NCI-H526 treated with DMSO at 0.1 percent for 48 hours (cell line): ENCODE results near the gene KYAT1.

Experiments
- DNase-seq: peaks from one replicate; lab custom pipeline; 2025; lab: John Stamatoyannopoulos, UW

The KYAT1 gene

DNA sequence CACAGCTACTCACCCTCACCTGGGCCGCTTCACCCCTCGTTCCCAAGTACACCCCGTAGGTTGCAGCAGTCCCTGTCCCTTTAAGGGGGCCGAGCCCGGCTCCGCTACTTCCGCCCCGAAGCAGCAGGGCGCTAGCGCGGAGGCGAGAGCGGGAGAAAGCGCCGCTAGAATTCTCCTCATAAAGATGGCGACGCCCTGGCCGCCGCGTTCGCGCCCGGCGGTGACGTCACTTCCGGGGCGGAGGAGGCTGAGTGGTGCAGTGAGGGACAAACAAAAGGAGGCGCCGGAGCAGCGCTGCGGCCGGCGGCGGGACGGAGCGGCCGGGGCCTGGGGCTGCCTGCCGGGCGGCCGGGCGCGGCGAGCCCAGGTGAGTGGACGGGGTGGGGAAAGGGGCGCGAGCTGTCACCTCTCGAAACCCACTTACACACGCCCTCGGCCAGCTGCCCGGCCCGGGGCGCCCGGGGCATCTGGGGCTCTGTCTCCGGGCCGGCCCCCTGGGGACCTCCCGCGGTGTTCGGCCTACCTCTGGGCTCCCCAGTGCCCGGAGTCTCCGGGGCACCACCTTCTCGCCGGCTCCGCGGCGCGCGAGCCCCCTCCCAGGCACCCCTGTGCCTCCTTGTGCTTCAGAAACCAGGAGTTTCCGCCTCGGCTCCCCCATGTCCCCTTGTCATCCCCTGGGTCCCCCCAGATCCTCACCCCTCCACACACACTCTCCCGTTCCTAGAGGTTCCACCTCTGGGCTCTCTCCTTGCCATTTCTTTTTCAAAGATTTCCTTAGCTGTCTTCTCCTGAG, at the start of gene KYAT1, which contains the start of gene LRRC8A:
Gene KYAT1 (minus strand): TSS at position 67 of the 793 bp plus-strand sequence. CDS start 36,545 bp downstream, outside the sequence.
Gene LRRC8A (plus strand): TSS at position 250 of the 793 bp plus-strand sequence. CDS start 25,032 bp downstream, outside the sequence.
- peak; percentile 84 for DNase-seq

GRCh38 chr9:128929560-128929959, 47.8 kb upstream of the KYAT1 start:
- DNase-seq = no peak

GRCh38 chr9:128928624-128929023, 46.9 kb upstream of the KYAT1 start:
- DNase-seq = no peak

- peak; percentile 0 for DNase-seq
Measured at GRCh38 chr9:128927731-128928411, 46.1 kb upstream of the KYAT1 start.

- no peak for DNase-seq
Measured at GRCh38 chr9:128923493-128923883, 41.7 kb upstream of the KYAT1 start.

- no peak for DNase-seq
Measured at GRCh38 chr9:128921881-128922763, 40.4 kb upstream of the KYAT1 start.

GRCh38 chr9:128920381-128921058, 38.8 kb upstream of the KYAT1 start, which contains the start of gene PHYHD1:
PHYHD1 (plus strand) TSS chr9:128920982; CDS start chr9:128922324, 1,342 bp downstream.
- DNase-seq = no peak

- DNase-seq = no peak
Measured at GRCh38 chr9:128919402-128920089, 37.8 kb upstream of the KYAT1 start.

GRCh38 chr9:128918921-128919320, 37.2 kb upstream of the KYAT1 start:
- DNase-seq = no peak

DNA sequence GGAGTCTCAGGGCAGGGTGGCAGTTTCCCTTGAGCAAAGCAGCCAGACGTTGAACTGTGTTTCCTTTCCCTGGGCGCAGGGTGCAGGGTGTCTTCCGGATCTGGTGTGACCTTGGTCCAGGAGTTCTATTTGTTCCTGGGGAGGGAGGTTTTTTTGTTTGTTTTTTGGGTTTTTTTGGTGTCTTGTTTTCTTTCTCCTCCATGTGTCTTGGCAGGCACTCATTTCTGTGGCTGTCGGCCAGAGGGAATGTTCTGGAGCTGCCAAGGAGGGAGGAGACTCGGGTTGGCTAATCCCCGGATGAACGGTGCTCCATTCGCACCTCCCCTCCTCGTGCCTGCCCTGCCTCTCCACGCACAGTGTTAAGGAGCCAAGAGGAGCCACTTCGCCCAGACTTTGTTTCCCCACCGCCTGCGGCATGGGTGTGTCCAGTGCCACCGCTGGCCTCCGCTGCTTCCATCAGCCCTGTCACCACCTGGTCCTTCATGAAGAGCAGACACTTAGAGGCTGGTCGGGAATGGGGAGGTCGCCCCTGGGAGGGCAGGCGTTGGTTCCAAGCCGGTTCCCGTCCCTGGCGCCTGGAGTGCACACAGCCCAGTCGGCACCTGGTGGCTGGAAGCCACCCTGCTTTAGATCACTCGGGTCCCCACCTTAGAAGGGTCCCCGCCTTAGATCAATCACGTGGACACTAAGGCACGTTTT, 35.5 kb upstream of the KYAT1 start:
- no peak for DNase-seq

DNA sequence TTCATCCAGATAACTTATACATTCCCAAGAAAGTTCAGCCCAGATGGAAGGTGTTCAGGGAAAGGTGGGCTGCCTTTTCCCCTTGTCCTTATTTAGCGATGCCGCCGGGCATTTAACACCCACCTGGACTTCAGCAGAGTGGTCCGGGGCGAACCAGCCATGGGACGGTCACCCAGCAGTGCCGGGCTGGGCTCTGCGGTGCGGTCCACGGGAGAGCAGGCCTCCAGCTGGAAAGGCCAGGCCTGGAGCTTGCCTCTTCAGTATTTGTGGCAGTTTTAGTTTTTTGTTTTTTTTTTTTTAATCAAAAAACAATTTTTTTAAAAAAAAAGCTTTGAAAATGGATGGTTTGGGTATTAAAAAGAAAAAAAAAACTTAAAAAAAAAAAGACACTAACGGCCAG, 35.0 kb upstream of the KYAT1 start:
- DNase-seq = no peak

- no peak for DNase-seq
Measured at GRCh38 chr9:128916204-128916603, 34.5 kb upstream of the KYAT1 start.

DNA sequence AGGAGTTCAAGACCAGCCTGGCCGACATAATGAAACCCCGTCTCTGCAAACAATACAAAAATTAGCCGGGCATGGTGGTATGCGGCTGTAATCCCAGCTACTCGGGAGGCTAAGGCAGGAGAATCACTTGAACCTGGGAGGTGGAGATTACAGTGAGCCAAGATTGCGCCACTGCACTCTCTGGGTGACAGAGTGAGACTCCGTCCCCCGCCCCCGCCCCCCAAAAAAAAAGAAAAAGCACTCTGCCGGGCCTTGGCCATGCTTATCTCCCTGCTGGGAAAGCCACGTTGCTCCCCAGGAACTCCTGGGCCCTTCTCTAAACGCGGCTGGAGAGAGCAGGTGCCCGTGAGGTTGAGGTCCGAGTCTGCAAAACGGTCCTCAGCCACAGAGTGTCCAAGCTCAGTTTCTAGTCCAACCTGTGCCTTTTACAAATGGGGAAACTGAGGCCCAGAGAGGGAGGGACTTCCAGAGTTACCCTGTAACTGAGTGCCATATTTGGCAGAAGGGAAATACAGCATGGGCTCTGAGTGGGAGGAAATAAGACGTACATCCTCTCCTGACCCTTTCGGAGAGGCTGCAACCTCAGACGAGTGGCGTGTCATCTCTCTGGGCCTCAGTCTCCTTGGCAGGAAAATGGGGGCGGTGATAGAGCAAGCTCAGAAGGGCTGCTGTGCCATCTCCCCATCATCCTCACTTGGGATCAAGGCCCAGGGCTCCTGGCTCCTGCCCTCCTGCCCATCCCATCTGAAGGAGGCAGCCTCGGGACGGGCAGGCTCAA, 32.4 kb upstream of the KYAT1 start:
- DNase-seq = no peak

DNA sequence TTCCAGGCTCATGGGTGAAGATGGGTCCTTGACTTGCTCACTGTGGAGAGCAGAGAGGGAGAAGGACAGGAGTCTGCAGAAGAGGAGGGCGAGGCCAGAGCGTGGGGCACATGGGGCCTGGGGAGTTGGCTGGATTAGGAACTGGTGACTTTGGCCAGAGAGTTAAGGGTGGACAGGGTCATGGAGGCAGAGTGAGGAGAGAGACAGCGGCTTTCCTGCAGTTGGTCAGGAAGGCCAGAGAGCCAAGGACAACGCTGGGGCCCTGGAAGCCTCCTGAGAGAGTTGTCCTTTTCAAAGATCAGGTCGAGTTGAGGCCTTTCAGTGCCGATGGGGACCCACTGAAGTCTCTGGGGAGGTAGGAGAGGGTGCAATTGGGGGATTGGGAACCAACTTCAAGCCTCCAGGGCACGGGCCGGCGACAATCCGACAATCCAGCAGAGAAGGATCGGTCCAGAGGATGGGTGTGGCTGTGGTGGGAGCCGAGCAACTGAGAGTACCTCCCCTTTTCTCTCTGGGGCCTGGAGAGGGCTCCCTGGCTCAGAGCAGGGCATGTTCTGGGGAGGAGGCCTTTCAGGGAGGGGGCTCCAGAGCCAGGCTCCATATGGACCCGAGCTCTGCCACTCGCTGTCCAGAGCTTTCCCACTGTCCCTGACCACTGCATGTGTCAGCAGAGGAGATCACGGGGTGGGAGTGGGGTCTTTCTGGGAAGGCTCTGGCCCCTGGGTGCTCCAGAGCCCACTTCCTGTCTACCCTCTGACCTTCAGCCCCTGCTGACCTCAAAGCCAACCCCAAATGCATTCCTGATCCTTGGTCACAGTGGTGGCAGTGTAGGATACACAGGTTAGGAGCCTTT, 31.5 kb upstream of the KYAT1 start:
- DNase-seq = no peak

DNA sequence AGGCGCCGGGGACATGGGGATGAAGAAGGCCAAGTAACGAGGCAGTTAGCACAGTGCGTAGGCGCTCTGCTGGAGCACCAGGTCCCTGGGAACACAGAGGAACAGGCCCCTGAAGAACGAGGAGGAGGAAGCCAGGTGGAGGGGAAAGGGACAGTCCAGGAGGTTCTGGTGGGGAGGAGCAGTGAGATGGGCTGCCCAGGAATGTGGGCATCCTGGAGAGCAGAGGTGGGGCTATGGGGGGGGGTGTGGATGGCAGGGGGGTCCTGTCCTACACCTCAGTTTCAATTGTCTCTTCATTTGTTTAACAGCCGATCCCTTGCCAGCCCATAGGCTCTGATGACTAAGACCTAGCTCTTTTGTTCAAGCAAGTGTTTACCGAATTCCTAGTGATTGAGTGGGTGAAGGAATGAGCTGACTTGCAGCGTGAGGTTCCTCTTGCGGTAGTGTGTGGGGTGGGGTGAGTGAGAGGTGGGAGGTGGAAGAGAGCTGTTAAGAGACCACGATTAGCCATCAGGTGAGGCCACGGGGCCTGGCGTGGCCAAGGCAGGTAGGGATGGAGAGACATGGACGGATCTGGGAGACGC, 30.6 kb upstream of the KYAT1 start:
- no peak for DNase-seq

GRCh38 chr9:128911529-128912035, 29.8 kb upstream of the KYAT1 start:
- no peak for DNase-seq

DNA sequence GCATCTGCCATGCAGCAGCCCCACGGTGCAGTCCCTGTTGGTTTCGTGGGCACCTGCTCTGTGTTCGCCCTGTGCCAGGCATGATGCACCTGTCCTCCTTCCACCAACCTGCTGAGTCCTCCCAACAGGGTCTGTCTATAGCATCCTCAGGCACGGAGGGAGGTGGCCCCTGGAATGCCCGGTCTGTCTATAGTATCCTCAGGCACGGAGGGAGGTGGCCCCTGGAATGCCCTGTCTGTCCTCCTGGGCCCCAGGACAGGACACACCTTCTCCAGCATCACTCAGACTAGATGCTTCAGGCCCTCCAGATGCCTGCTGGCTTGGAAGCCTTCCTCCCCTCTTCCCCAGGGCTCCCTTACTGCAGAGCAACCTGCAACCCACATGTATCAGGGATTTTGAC, 29.2 kb upstream of the KYAT1 start:
- no peak for DNase-seq

DNA sequence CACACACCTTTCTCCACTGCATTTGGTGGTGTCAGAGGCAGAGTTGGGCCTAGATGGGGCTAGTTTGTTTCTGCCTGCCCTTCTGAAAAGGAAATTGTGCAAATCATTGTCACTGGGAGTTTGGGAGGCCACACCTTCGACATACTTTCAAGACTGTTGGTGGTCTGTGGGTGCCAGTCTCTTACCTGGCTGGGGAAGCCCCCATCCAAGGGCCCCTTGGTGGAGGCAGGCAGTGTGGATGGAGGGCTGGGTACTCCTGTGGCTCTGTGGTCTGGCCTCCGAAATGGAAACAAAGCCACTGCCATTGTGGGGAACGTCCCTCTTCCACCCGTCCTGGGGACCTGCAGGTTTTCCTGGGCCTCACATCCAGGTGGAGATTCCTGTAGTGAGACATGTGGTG, 28.1 kb upstream of the KYAT1 start:
- no peak for DNase-seq
